GM21529 (cell line): Measurements from ENCODE around the gene CMC1.

Source experiments
- ATAC-seq: cut with Tn5 transposase; IDR thresholded peaks from one replicate; pipeline ENCODE4 v1.9.1; 2021; ENCODE audit not compliant: unreplicated experiment

CMC1 gene

GRCh38 chr3:28295898-28296490 lies 54.6 kb downstream of the CMC1 start:
- ATAC-seq = peak; percentile 53

GRCh38 chr3:28299705-28300104 lies 58.3 kb downstream of the CMC1 start:
- no peak for ATAC-seq

- ATAC-seq = no peak
Measured at GRCh38 chr3:28300345-28300962, 59.0 kb downstream of the CMC1 start.

- ATAC-seq = no peak
Measured at GRCh38 chr3:28301688-28302087, 60.3 kb downstream of the CMC1 start.

GRCh38 chr3:28308196-28308595 lies 66.8 kb downstream of the CMC1 start:
- no peak for ATAC-seq

- ATAC-seq = no peak
Measured at GRCh38 chr3:28315711-28316110, 74.3 kb downstream of the CMC1 start.

- no peak for ATAC-seq
Measured at GRCh38 chr3:28316226-28316625, 74.8 kb downstream of the CMC1 start.

GRCh38 chr3:28317438-28318022 lies 76.1 kb downstream of the CMC1 start:
- peak; percentile 90 for ATAC-seq

- ATAC-seq = no peak
Measured at GRCh38 chr3:28320981-28321380, 79.6 kb downstream of the CMC1 start.

GRCh38 chr3:28322464-28322863 lies 81.0 kb downstream of the CMC1 start:
- ATAC-seq = no peak

GRCh38 chr3:28326458-28326926 lies 85.1 kb downstream of the CMC1 start:
- peak; percentile 75 for ATAC-seq

GRCh38 chr3:28328188-28329151 lies 87.1 kb downstream of the CMC1 start:
- no peak for ATAC-seq

- ATAC-seq = no peak
Measured at GRCh38 chr3:28334552-28334951, 93.1 kb downstream of the CMC1 start.

GRCh38 chr3:28335246-28335645 lies 93.8 kb downstream of the CMC1 start:
- ATAC-seq = no peak

GRCh38 chr3:28337230-28337629 lies 95.8 kb downstream of the CMC1 start:
- ATAC-seq = no peak

GRCh38 chr3:28343144-28343543 lies 101.7 kb downstream of the CMC1 start:
- ATAC-seq = no peak

- ATAC-seq = no peak
Measured at GRCh38 chr3:28345690-28346089, 104.3 kb downstream of the CMC1 start.

GRCh38 chr3:28347374-28348264 lies 106.2 kb downstream of the CMC1 start:
- no peak for ATAC-seq

- no peak for ATAC-seq
Measured at GRCh38 chr3:28348265-28348628, 106.8 kb downstream of the CMC1 start.
